ENCODE data around the gene KCNA4. TPM values are rescaled to one million over a fixed set of nuclear protein-coding genes. Genes with fewer than 3 reads are reported as not detected.
"Not testable (repeated sequence)": the region's sequence is repeated elsewhere in the genome, so short reads cannot be mapped to it uniquely, and the experiment has no call there.

Gene KCNA4
- total RNA-seq, 1 donor from 2014 or later: 0.11 TPM

- DNase-seq (ENCODE audit: low spot score in 2 of 2): no peak
- H3K36me3 ChIP-seq: no peaks in the 10 kb centered on the region
- no peaks in the 10 kb centered on the region for H3K27me3 ChIP-seq
- no peak overlapping the region for H3K27ac ChIP-seq
- TF ChIP-seq, protein P1, sequence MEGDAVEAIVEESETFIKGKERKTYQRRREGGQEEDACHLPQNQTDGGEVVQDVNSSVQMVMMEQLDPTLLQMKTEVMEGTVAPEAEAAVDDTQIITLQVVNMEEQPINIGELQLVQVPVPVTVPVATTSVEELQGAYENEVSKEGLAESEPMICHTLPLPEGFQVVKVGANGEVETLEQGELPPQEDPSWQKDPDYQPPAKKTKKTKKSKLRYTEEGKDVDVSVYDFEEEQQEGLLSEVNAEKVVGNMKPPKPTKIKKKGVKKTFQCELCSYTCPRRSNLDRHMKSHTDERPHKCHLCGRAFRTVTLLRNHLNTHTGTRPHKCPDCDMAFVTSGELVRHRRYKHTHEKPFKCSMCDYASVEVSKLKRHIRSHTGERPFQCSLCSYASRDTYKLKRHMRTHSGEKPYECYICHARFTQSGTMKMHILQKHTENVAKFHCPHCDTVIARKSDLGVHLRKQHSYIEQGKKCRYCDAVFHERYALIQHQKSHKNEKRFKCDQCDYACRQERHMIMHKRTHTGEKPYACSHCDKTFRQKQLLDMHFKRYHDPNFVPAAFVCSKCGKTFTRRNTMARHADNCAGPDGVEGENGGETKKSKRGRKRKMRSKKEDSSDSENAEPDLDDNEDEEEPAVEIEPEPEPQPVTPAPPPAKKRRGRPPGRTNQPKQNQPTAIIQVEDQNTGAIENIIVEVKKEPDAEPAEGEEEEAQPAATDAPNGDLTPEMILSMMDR (IDR thresholded peaks at IDR 0.05): no peak
- H3K4me1 ChIP-seq: no peaks in the 10 kb centered on the region
- H3K4me3 ChIP-seq: no peak overlapping the region
- intact Hi-C loops (cut with DNase I): no loop called here
- H3K9me3 ChIP-seq: no peaks in the 10 kb centered on the region
Observed at GRCh38 chr11:30045921-30046577, 29.2 kb upstream of the KCNA4 start.

DNA sequence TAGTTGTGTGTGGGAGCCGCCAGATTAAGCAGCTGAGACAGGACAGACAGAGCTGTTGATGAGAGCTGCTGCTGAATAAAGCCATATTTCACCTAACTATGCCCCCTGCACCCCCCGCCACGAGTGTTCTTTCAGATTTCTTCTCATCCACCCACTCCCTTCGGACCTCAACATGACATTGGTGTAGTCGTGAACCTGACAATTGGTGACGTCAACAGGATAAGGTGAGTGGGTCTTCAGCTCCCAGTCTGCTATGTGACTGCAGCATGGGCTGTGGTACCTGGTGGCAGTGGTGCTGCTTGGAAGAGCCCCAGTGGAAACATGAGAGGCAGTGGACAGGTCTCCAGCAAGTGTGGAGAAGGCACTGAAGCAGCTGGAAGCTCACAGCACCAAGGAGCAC lies 28.3 kb upstream of the KCNA4 start:
- TF ChIP-seq, protein P1 (IDR thresholded peaks at IDR 0.05): no peak
- Histone ChIP-seq H3K36me3 (no peaks in the 10 kb centered on the region), H3K27me3 (no peaks in the 10 kb centered on the region), H3K4me3 (no peak overlapping the region), H3K9me3 (no peaks in the 10 kb centered on the region), H3K27ac (no peak overlapping the region), H3K4me1 (no peaks in the 10 kb centered on the region)
- intact Hi-C loops (cut with DNase I): no loop called here
- DNase-seq (ENCODE audit: low spot score in 2 of 2): no peak

GRCh38 chr11:30041171-30041570 lies 24.3 kb upstream of the KCNA4 start:
- Histone ChIP-seq H3K27me3 (no peaks in the 10 kb centered on the region), H3K4me3 (no peak overlapping the region), H3K9me3 (no peaks in the 10 kb centered on the region), H3K27ac (no peak overlapping the region), H3K36me3 (no peaks in the 10 kb centered on the region), H3K4me1 (no peaks in the 10 kb centered on the region)
- intact Hi-C loops (cut with DNase I): no loop called here
- no peak for DNase-seq (ENCODE audit: low spot score in 2 of 2)
- TF ChIP-seq, protein P1 (IDR thresholded peaks at IDR 0.05): no peak

GRCh38 chr11:30034746-30035145 lies 17.9 kb upstream of the KCNA4 start:
- H3K27ac ChIP-seq; DNase-seq (ENCODE audit: low spot score in 2 of 2); intact Hi-C loops (cut with DNase I); H3K36me3 ChIP-seq; H3K9me3 ChIP-seq; H3K4me3 ChIP-seq; H3K4me1 ChIP-seq; H3K27me3 ChIP-seq: not testable (repeated sequence)

GRCh38 chr11:30034166-30034565 lies 17.3 kb upstream of the KCNA4 start:
- H3K4me3 ChIP-seq; H3K27me3 ChIP-seq; H3K36me3 ChIP-seq; DNase-seq (ENCODE audit: low spot score in 2 of 2); H3K9me3 ChIP-seq; H3K27ac ChIP-seq; intact Hi-C loops (cut with DNase I); H3K4me1 ChIP-seq: not testable (repeated sequence)

- H3K9me3 ChIP-seq: no peaks in the 10 kb centered on the region
- no peaks in the 10 kb centered on the region for H3K27me3 ChIP-seq
- no peaks in the 10 kb centered on the region for H3K36me3 ChIP-seq
- intact Hi-C loops (cut with DNase I): no loop called here
- no peaks in the 10 kb centered on the region for H3K4me1 ChIP-seq
- no peak overlapping the region for H3K4me3 ChIP-seq
- DNase-seq (ENCODE audit: low spot score in 2 of 2): no peak
- TF ChIP-seq, protein P1 (IDR thresholded peaks at IDR 0.05): no peak
- no peak overlapping the region for H3K27ac ChIP-seq
Observed at GRCh38 chr11:30025396-30026139, 8.7 kb upstream of the KCNA4 start.
